GM08714 (cell line): ENCODE measurements around the gene TK1.

Experiments used
- H3K4me3 ChIP-seq: fragments of 200-500 bp; sonication (Bioruptor generic); 2 replicates; pipeline ENCODE4 v1.5.1; 2014; ENCODE audit warnings: mild to moderate bottlenecking, low read length, inconsistent platforms
- ZNF274 ChIP-seq: IDR thresholded peaks from 2 replicates; pipeline ENCODE4 v1.6.1; 2012; ENCODE audit warnings: mild to moderate bottlenecking, low read depth, low read length

The TK1 gene

GRCh38 chr17:78124836-78125137 lies 62.1 kb downstream of the TK1 start:
- TF ChIP-seq ZNF274: no peak
- H3K4me3 ChIP-seq: peak overlapping the region; percentile 24; the same call in 1 of the 2 replicates
